ENCODE results near the gene PARVA. TPM values are rescaled to one million over a fixed set of nuclear protein-coding genes. Genes with fewer than 3 reads are reported as not detected.
A peak's percentile ranks its signal among the peaks of the same experiment; 100 is the strongest.

The PARVA gene
- total RNA-seq, 1 experiment from 2014 or later, result 18.1 TPM

GRCh38 chr11:12577725-12578644 lies 200.6 kb downstream of the PARVA start:
- Histone ChIP-seq H3K18ac (ENCODE audit: insufficient read length, low read depth, low read length) (no peak overlapping the region), H4K8ac (replicated peaks; ENCODE audit: insufficient read length, low read depth, low read length) (no peak overlapping the region), H4K20me1 (ENCODE audit: control insufficient read depth, insufficient read depth, insufficient read length) (no peaks in the 10 kb centered on the region), H3K4ac (ENCODE audit: low read depth, low read length) (no peak overlapping the region), H4K5ac (ENCODE audit: insufficient read length, low read depth, low read length) (no peak overlapping the region), H3K79me2 (ENCODE audit: insufficient read depth, low read length) (no peaks in the 10 kb centered on the region), H3K56ac (ENCODE audit: insufficient read length, low read depth, low read length) (no peak overlapping the region), H3K27ac (ENCODE audit: insufficient read length, low read depth, low read length) (no peak overlapping the region), H2BK5ac (ENCODE audit: insufficient read length, low read length) (no peak overlapping the region), H3K27me3 (ENCODE audit: insufficient read depth, low read length) (no peaks in the 10 kb centered on the region), H3K4me2 (ENCODE audit: insufficient read depth, insufficient read length, low read length) (no peak overlapping the region), H3T11ph (ENCODE audit: low read length) (no peak overlapping the region), H3K9ac (ENCODE audit: extremely low read depth, insufficient read length, low read length) (no peak overlapping the region), H2BK12ac (ENCODE audit: insufficient read length, low read depth, low read length) (no peak overlapping the region), H4K91ac (ENCODE audit: insufficient read length, low read depth, low read length) (no peak overlapping the region), H3K14ac (ENCODE audit: insufficient read depth, low read length) (no peak overlapping the region), H2BK120ac (ENCODE audit: low read depth, low read length, poor library complexity, severe bottlenecking) (no peak overlapping the region), H3K23me2 (ENCODE audit: insufficient read length, low read depth, low read length, poor library complexity, severe bottlenecking) (no peaks in the 10 kb centered on the region), H3K4me1 (ENCODE audit: insufficient read depth, low read length) (no peaks in the 10 kb centered on the region), H2BK20ac (ENCODE audit: low read depth, low read length, poor library complexity, severe bottlenecking) (no peak overlapping the region), H2BK15ac (ENCODE audit: low read depth, low read length) (no peak overlapping the region), H2AK5ac (ENCODE audit: insufficient read length, low read length) (no peak overlapping the region), H2AFZ (ENCODE audit: low read length) (peak overlapping the region; percentile 77), H3K9me3 (ENCODE audit: control insufficient read depth, low read depth, low read length) (no peaks in the 10 kb centered on the region), H3K23ac (ENCODE audit: insufficient read length, low read depth, low read length) (no peak overlapping the region), H3K79me1 (ENCODE audit: insufficient read depth, low read depth, low read length, poor library complexity, severe bottlenecking) (no peaks in the 10 kb centered on the region)
- H3K4me3 Mint-ChIP-seq, result no peak overlapping the region
- no CpG with 5 or more reads among the region's 6 CpGs for WGBS (ENCODE audit: extremely low coverage, insufficient read length, low lambda C conversion rate)
- H3K27me3 Mint-ChIP-seq (ENCODE audit: low read depth), result peaks cover 3% of the 10 kb centered on the region
- no peak for DNase-seq
- H3K4me1 Mint-ChIP-seq, result peaks cover 28 to 29% of the 10 kb centered on the region in 2 experiments
- no peaks in the 10 kb centered on the region for H3K9me3 Mint-ChIP-seq
- peak; percentile 55 for TF ChIP-seq CTCF (conservative IDR thresholded peaks at IDR 0.05)
- no peak overlapping the region for H3K27ac Mint-ChIP-seq
- no peaks in the 10 kb centered on the region for H3K36me3 Mint-ChIP-seq (ENCODE audit: insufficient read depth in 1 of 3, low read depth in 3 of 3)
